ENCODE measurements around the gene YAF2.

- no peak for TF ChIP-seq EZH2 (IDR thresholded peaks at IDR 0.05; ENCODE audit: borderline replicate concordance)
- TF ChIP-seq CTCF (IDR thresholded peaks at IDR 0.05; ENCODE audit: poor library complexity): no peak
- TF ChIP-seq EZH2phosphoT487 (IDR thresholded peaks at IDR 0.05; ENCODE audit: low read depth, severe bottlenecking, unreplicated experiment): no peak
These were observed 40.1 kb upstream of the YAF2 start for GRCh38 chr12:42278128-42278510.
